Hepatocyte (in vitro differentiated cells): ENCODE results near the gene SCN4B.

Source experiments
- EZH2phosphoT487 ChIP-seq: fragments of 200-600 bp; sonication (generic); IDR thresholded peaks from one replicate; pipeline ENCODE4 v1.6.1; 2018; ENCODE audit warnings: antibody characterized with exemption, mild to moderate bottlenecking, low read depth, moderate library complexity; ENCODE audit not compliant: unreplicated experiment, severe bottlenecking
- TF ChIP-seq, protein P1 (sequence below): fragments of 200-600 bp; sonication (generic); IDR thresholded peaks from 2 replicates; pipeline ENCODE4 v1.5.1; 2016; ENCODE audit warnings: antibody characterized with exemption, mild to moderate bottlenecking; ENCODE audit not compliant: poor library complexity

DNA sequence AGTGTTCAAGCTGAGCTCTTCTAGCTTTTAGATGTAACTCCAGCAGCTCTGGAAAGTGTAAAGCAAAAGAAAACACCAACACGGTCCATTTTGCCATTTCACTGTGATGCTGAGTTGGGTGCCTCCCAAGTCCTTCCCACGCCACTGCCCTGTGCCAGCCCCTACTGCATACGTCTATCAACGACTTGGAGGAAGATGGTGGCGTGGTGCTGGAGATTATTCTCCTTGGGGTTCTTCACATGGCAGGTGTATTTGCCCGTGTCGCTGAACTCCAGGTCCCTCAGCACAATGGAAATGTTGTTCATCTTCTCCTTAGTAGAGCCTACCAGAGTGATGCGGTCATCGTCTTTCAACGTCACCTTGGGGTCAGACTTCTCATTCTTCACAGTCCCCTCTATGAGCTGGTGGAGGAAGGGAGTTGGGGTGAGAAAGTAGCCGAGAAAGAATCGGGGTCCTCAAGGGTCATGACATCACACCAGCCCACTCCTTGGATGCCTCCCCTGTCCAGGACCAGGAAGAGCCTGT, 8.9 kb downstream of the SCN4B start:
- TF ChIP-seq, protein P1, sequence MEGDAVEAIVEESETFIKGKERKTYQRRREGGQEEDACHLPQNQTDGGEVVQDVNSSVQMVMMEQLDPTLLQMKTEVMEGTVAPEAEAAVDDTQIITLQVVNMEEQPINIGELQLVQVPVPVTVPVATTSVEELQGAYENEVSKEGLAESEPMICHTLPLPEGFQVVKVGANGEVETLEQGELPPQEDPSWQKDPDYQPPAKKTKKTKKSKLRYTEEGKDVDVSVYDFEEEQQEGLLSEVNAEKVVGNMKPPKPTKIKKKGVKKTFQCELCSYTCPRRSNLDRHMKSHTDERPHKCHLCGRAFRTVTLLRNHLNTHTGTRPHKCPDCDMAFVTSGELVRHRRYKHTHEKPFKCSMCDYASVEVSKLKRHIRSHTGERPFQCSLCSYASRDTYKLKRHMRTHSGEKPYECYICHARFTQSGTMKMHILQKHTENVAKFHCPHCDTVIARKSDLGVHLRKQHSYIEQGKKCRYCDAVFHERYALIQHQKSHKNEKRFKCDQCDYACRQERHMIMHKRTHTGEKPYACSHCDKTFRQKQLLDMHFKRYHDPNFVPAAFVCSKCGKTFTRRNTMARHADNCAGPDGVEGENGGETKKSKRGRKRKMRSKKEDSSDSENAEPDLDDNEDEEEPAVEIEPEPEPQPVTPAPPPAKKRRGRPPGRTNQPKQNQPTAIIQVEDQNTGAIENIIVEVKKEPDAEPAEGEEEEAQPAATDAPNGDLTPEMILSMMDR, result no peak
- TF ChIP-seq EZH2phosphoT487, result no peak
